ENCODE data around the gene TMOD1. TPM values are rescaled to one million over a fixed set of nuclear protein-coding genes. Genes with fewer than 3 reads are reported as not detected.

The TMOD1 gene
- total and polyA plus RNA-seq, 2 of the 8 experiments (the other 6 are each of a cell fraction or from before 2014, with no cell fraction given): 0.17 to 0.88 TPM

DNA sequence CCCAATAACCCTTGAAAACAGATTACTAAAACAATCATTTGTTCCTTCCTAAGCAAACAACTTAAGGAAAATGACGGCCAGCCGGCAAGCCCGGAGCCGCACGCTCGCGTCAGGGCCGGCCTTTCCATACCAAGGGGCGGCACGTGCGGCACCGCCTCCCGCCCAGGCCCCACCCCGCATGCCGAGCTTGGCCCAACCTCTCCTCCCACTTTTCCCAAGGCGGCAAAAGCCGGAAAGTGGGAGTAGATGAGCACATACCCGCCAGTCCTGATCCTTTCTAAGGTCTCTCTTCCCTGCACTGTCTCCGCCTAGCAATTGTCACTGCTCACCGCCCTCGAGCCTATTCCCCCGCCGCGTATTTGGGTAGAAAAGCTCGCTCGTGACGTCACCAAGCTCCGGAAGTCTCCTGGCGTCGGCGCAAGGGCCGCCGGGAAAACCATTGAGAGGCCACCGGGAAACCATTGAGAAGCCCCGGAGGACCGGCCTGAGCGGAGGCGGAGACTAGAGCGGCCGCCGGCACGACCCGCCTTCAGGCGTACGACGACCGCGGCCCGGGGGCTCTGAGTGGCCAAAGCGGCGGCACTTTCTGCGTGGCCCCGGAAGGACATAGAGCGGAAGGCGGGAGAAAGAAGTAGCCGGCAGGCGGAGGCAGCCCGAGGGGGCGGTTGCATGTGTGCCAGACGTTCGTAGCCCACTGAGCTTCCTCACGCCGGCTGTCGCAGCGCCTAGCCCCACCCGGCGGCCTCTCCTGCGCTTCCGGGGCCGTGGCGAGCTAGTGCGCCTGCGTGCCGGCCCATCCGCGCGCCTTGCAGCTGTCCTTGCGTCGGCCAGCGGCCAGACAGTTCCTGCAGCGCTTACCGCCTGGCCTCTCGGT lies 131.8 kb downstream of the TMOD1 start, which contains the start of the genes NCBP1 and TSTD2 (continued):
- TF ChIP-seq RFX5 (IDR thresholded peaks at IDR 0.05; ENCODE audit: borderline replicate concordance, low read depth, low read length) (0 out of 2 replicates have a peak, but pooled peaks have one; percentile 8), TCF12 (IDR thresholded peaks at IDR 0.05; ENCODE audit: low read depth, low read length) (no peak), SIRT6 (IDR thresholded peaks at IDR 0.05; ENCODE audit: low read length) (no peak), TAF1 (IDR thresholded peaks at IDR 0.05; ENCODE audit: low read depth, low read length) (peak; percentile 88), SAP30 (IDR thresholded peaks at IDR 0.05; ENCODE audit: insufficient read depth, insufficient replicate concordance, low read length) (no peak), SRF (IDR thresholded peaks at IDR 0.05; ENCODE audit: low read depth, low read length) (no peak), RAD21 (IDR thresholded peaks at IDR 0.05 in 1 of 2, conservative IDR thresholded peaks at IDR 0.05 in 1 of 2; ENCODE audit: low read depth in 2 of 2, low read length in 2 of 2) (no peak), TEAD4 (IDR thresholded peaks at IDR 0.05; ENCODE audit: low read depth, low read length) (peak; percentile 60; the same call in 1 of the 2 replicates), CEBPB (IDR thresholded peaks at IDR 0.05; ENCODE audit: low read depth, low read length) (no peak), GABPA (IDR thresholded peaks at IDR 0.05; ENCODE audit: borderline replicate concordance, insufficient read depth, low read length) (0 out of 2 replicates have a peak, but pooled peaks have one; percentile 49), EP300 (IDR thresholded peaks at IDR 0.05; ENCODE audit: borderline replicate concordance in 1 of 2, low read depth in 2 of 2, low read length in 2 of 2) (peak in 1 of 2 experiments; percentile 2; a peak in 1 of 3 replicates), NRF1 (IDR thresholded peaks at IDR 0.05; ENCODE audit: low read depth, low read length) (peak; percentile 38), POLR2A (IDR thresholded peaks at IDR 0.05; ENCODE audit: control extremely low read depth in 1 of 2, low read depth in 2 of 2, low read length in 2 of 2) (peak; percentile 64 to 72), CHD2 (IDR thresholded peaks at IDR 0.05; ENCODE audit: low read length) (no peak; the same call in 1 of the 2 replicates), GTF2F1 (IDR thresholded peaks at IDR 0.05; ENCODE audit: borderline replicate concordance, low read depth, low read length) (no peak), HDAC2 (IDR thresholded peaks at IDR 0.05; ENCODE audit: borderline replicate concordance in 1 of 2, low read depth in 2 of 2, low read length in 2 of 2) (no peak), ZNF274 (IDR thresholded peaks at IDR 0.05; ENCODE audit: borderline replicate concordance, extremely low read depth, low read length) (no peak), BRCA1 (IDR thresholded peaks at IDR 0.05; ENCODE audit: low read depth, low read length) (peak; percentile 37; the same call in 1 of the 2 replicates), SP4 (IDR thresholded peaks at IDR 0.05; ENCODE audit: low read length) (peak; percentile 63; the same call in 1 of the 2 replicates), HDAC6 (IDR thresholded peaks at IDR 0.05; ENCODE audit: low read depth, low read length) (no peak), BCL11A (IDR thresholded peaks at IDR 0.05; ENCODE audit: low read depth in 2 of 2, low read length in 2 of 2) (no peak), POLR2AphosphoS5 (IDR thresholded peaks at IDR 0.05; ENCODE audit: low read depth, low read length) (peak; percentile 90), MAFK (IDR thresholded peaks at IDR 0.05; ENCODE audit: low read depth, low read length) (no peak), POU5F1 (IDR thresholded peaks at IDR 0.05; ENCODE audit: low read depth, low read length) (no peak)

Measured in H1 (cell line).